Activated CD8-positive, alpha-beta T cell treated with anti-CD3 and anti-CD28 coated beads for 36 hours (primary cell): ENCODE data around the gene CAVIN4. TPM values are rescaled to one million over a fixed set of nuclear protein-coding genes. Genes with fewer than 3 reads are reported as not detected.

ENCODE experiments used
- ATAC-seq: fragments of 200-7000 bp; cut with Tn5 transposase; one replicate; pipeline ENCODE4 v1.10.0; 2021; ENCODE audit warnings: mild to moderate bottlenecking, moderate library complexity
- CTCF ChIA-PET: fragments of 350-600 bp; sonication (Branson Sonifier 250); formaldehyde crosslinking; loops from one replicate; lab custom pipeline; 2021; ENCODE audit warnings: antibody characterized with exemption; lab: Charles Lee
- POLR2A ChIA-PET: fragments of 350-600 bp; sonication (Branson Sonifier 250); formaldehyde crosslinking; loops from one replicate; lab custom pipeline; 2021; ENCODE audit warnings: antibody characterized with exemption; lab: Charles Lee
- DNase-seq: peaks from one replicate; pipeline ENCODE4 v3.0.0-alpha.2; 2020
- H3K27ac Mint-ChIP-seq: one replicate; pipeline ENCODE4 v1.8.0; 2021; ENCODE audit warnings: mild to moderate bottlenecking, mixed read lengths
- H3K27me3 Mint-ChIP-seq: one replicate; pipeline ENCODE4 v1.8.0; 2021; ENCODE audit warnings: mixed read lengths
- H3K36me3 Mint-ChIP-seq: one replicate; pipeline ENCODE4 v1.8.0; 2021; ENCODE audit warnings: low read depth, mixed read lengths
- H3K4me1 Mint-ChIP-seq: one replicate; pipeline ENCODE4 v1.8.0; 2021; ENCODE audit warnings: low read depth, mixed read lengths
- H3K4me3 Mint-ChIP-seq: one replicate; pipeline ENCODE4 v1.8.0; 2021; ENCODE audit warnings: mild to moderate bottlenecking, moderate library complexity, mixed read lengths
- H3K9me3 Mint-ChIP-seq: one replicate; pipeline ENCODE4 v1.8.0; 2021; ENCODE audit warnings: mixed read lengths
- intact Hi-C: fragments of 100-400 bp; cut with micrococcal nuclease; formaldehyde crosslinking; loops from one replicate; pipeline ENCODE4 v1.10.0; 2022
- total RNA-seq, 2 experiments: library from RNA; stranded (reverse); gene quantifications; one replicate each; pipeline ENCODE4 v1.2.3, GENCODE V29; 2021
- TF ChIP-seq, protein P1 (sequence below): fragments of 200-600 bp; IDR thresholded peaks from one replicate; pipeline ENCODE4 v1.8.0; 2022; ENCODE audit warnings: antibody characterized with exemption, mild to moderate bottlenecking

The CAVIN4 gene, protein sequence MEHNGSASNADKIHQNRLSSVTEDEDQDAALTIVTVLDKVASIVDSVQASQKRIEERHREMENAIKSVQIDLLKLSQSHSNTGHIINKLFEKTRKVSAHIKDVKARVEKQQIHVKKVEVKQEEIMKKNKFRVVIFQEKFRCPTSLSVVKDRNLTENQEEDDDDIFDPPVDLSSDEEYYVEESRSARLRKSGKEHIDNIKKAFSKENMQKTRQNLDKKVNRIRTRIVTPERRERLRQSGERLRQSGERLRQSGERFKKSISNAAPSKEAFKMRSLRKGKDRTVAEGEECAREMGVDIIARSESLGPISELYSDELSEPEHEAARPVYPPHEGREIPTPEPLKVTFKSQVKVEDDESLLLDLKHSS
- total RNA-seq, result under 1 TPM; 0.09 to 0.11 TPM

DNA sequence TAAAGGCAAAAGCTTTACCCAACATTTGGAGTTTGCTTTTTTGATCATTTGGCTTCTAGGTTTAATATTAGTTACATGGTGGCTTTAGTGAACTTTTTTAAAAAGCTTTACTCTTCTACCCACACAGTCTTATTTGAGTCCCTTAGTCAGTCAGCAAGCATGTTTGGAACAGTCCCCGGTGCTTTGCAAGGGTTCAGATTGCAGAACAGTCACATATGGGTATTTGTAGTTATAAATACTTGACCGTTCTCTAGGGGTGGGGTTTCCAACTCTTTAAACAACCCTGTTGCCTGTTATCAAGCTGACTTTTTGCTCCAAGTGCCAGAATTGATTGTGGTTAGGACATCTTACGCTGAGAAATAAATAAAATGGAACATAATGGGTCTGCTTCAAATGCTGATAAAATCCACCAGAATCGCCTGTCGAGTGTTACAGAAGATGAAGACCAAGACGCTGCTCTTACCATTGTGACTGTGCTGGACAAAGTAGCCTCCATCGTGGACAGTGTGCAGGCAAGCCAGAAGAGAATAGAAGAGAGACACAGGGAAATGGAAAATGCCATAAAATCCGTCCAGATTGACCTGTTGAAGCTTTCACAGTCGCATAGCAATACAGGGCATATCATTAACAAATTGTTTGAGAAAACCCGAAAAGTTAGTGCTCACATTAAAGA is at the start of gene CAVIN4:
Gene CAVIN4 (plus strand): TSS at position 304 of the 673 bp plus-strand sequence. CDS start 65 bp downstream, at position 369.
- H3K4me1 Mint-ChIP-seq, result no peaks in the 10 kb centered on the region
- no peak for DNase-seq
- H3K27me3 Mint-ChIP-seq, result no peaks in the 10 kb centered on the region
- intact Hi-C loops, result no loop called here
- POLR2A ChIA-PET, result no interaction called here
- no peaks in the 10 kb centered on the region for H3K36me3 Mint-ChIP-seq
- H3K27ac Mint-ChIP-seq, result no peak within 1 kb of the TSS
- ATAC-seq, result no peak
- CTCF ChIA-PET, result interaction anchor here (1.0 to 1.3 kb wide), 2 partner anchors 8 to 18 kb away, joined by 3 read pairs; no protein-coding TSS in a partner anchor
- TF ChIP-seq, protein P1, sequence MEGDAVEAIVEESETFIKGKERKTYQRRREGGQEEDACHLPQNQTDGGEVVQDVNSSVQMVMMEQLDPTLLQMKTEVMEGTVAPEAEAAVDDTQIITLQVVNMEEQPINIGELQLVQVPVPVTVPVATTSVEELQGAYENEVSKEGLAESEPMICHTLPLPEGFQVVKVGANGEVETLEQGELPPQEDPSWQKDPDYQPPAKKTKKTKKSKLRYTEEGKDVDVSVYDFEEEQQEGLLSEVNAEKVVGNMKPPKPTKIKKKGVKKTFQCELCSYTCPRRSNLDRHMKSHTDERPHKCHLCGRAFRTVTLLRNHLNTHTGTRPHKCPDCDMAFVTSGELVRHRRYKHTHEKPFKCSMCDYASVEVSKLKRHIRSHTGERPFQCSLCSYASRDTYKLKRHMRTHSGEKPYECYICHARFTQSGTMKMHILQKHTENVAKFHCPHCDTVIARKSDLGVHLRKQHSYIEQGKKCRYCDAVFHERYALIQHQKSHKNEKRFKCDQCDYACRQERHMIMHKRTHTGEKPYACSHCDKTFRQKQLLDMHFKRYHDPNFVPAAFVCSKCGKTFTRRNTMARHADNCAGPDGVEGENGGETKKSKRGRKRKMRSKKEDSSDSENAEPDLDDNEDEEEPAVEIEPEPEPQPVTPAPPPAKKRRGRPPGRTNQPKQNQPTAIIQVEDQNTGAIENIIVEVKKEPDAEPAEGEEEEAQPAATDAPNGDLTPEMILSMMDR, result no peak
- no peak within 1 kb of the TSS for H3K4me3 Mint-ChIP-seq
- H3K9me3 Mint-ChIP-seq, result no peaks in the 10 kb centered on the region

DNA sequence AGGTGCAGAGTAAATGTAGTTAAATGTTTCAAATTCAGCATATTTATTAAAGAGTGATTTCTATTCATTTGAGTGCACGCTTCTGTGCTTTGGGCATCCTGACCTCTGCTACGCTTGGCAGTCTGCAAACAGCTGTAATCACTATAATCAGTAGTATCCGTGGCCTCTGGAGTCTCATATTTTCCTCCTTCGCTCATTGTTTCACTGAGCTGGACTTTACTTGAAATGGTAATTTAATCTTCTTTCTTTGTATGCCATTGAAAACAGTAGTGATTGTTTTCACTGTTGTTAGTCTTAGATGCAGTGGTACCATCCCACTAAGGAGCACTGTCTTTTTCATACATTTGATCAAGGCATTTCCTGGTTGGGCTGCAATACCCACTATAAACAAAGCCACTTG is 43.5 kb upstream of the CAVIN4 start:
- ChIA-PET CTCF (no interaction called here), POLR2A (no interaction called here)
- TF ChIP-seq, protein P1, result no peak
- no peak overlapping the region for H3K4me3 Mint-ChIP-seq
- DNase-seq, result no peak
- intact Hi-C loops, result no loop called here
- no peaks in the 10 kb centered on the region for H3K9me3 Mint-ChIP-seq
- no peaks in the 10 kb centered on the region for H3K36me3 Mint-ChIP-seq
- H3K4me1 Mint-ChIP-seq, result no peaks in the 10 kb centered on the region
- no peak for ATAC-seq
- no peak overlapping the region for H3K27ac Mint-ChIP-seq
- H3K27me3 Mint-ChIP-seq, result no peaks in the 10 kb centered on the region

DNA sequence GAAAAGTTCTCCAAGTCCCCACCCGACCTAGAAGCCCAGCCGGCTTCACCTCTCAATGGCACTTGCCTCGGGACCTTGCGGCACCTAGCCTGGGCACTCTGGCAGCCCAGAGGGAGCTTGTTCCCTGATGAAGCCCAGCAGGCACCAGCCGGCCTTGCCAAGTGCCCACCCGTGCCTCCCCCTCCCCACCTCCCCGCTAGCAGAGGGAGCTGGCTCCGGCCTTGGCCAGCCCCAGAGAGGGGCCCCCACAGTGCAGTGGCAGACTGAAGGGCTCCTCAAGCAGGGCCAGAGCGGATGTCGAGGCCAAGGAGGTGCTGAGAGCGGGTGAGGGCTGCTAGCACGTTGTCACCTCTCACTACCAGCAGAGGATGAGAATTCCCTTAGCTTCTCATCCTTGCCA is 37.6 kb upstream of the CAVIN4 start:
- intact Hi-C loops, result no loop called here

DNA sequence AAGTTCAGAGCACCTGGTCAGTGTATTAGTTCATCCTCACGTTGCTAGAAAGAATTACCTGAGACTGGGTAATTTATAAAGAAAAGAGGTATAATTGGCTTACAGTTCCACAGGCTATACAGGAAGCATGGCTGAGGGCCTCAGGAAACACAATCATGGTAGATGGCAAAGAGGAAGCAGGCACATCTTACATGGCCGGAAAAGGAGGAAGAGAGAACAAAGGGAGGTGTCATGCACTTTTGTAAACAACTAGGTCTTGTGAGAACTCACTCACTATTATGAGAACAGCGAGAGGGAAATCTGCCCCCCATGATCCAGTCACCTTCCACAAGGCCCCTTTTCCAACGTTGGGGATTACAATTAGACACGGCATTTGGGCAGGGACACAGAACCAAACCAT is 28.8 kb upstream of the CAVIN4 start:
- Mint-ChIP-seq H3K36me3 (peaks cover 6% of the 10 kb centered on the region), H3K9me3 (peaks cover 4% of the 10 kb centered on the region), H3K27ac (no peak overlapping the region), H3K27me3 (no peaks in the 10 kb centered on the region), H3K4me3 (no peak overlapping the region), H3K4me1 (no peaks in the 10 kb centered on the region)
- intact Hi-C loops, result no loop called here
- ATAC-seq (no peak), DNase-seq (no peak)
- ChIA-PET POLR2A (no interaction called here), CTCF (interaction anchor here (1.0 kb wide), 1 partner anchor 43 kb away, joined by 3 read pairs; no protein-coding TSS in a partner anchor)
- TF ChIP-seq, protein P1, result no peak

More for the DNA sequence above, 37.6 kb upstream of the CAVIN4 start:
- DNase-seq (no peak), ATAC-seq (no peak)
- CTCF ChIA-PET, result no interaction called here
- no peaks in the 10 kb centered on the region for H3K27me3 Mint-ChIP-seq
- H3K36me3 Mint-ChIP-seq, result peaks cover 2% of the 10 kb centered on the region
- no peak overlapping the region for H3K27ac Mint-ChIP-seq
- TF ChIP-seq, protein P1, result no peak
- no peak overlapping the region for H3K4me3 Mint-ChIP-seq
- peaks cover 4% of the 10 kb centered on the region for H3K9me3 Mint-ChIP-seq
- POLR2A ChIA-PET, result no interaction called here
- H3K4me1 Mint-ChIP-seq, result no peaks in the 10 kb centered on the region

DNA sequence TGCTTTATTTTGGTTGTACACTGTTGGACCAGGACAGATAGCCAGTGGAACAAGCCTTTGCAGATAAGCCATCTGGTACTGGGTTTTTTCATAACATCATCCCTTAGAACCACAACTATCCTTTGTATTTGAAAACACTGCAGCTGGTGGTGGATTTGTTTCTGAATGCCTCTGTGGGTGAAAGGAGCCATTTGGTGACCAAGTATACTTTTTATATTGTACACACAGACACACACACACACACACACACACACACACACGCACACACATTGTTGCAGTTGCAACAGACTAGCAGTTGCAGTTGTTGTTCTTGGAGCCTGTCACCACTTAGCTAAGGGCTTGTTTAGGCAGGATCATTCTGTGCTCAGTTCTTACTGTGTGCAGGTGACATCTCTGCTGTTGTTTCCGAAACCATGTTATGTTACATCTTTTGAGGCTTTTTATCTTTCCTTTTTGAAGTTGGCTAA is 22.9 kb upstream of the CAVIN4 start:
- H3K4me1 Mint-ChIP-seq, result no peaks in the 10 kb centered on the region
- no peaks in the 10 kb centered on the region for H3K36me3 Mint-ChIP-seq
- H3K27me3 Mint-ChIP-seq, result no peaks in the 10 kb centered on the region
- DNase-seq (no peak), ATAC-seq (no peak)
- intact Hi-C loops, result no loop called here
- no peak overlapping the region for H3K4me3 Mint-ChIP-seq
- ChIA-PET POLR2A (no interaction called here), CTCF (no interaction called here)
- H3K9me3 Mint-ChIP-seq, result no peaks in the 10 kb centered on the region
- TF ChIP-seq, protein P1, result no peak
- no peak overlapping the region for H3K27ac Mint-ChIP-seq
